ENCODE measurements around the gene KIAA2012.
A peak's percentile ranks its signal among the peaks of the same experiment; 100 is the strongest.
"Not testable (repeated sequence)": the region's sequence is repeated elsewhere in the genome, so short reads cannot be mapped to it uniquely, and the experiment has no call there.

The KIAA2012 gene

DNA sequence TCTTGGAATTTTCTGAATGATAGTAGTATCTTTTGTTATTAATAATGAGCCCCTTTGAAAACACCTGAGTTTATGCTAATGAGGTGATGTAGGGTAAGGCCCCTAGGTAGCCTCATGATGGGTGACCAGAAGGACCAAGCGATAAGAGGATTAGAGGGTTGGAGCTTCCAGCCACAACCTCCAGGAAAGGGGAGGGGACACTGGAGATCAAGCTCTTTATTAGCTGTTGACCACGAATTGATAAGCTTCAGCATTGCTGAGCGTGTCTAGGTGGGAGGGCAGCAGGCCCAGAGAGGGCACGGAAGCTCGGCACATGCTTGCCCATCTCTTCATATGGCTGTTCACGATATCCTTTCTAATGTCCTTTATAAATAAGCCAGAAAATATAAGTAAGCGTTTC is 39.0 kb downstream of the KIAA2012 start:
- no peak for DNase-seq
- intact Hi-C loops (cut with DNase I) = no loop called here

DNA sequence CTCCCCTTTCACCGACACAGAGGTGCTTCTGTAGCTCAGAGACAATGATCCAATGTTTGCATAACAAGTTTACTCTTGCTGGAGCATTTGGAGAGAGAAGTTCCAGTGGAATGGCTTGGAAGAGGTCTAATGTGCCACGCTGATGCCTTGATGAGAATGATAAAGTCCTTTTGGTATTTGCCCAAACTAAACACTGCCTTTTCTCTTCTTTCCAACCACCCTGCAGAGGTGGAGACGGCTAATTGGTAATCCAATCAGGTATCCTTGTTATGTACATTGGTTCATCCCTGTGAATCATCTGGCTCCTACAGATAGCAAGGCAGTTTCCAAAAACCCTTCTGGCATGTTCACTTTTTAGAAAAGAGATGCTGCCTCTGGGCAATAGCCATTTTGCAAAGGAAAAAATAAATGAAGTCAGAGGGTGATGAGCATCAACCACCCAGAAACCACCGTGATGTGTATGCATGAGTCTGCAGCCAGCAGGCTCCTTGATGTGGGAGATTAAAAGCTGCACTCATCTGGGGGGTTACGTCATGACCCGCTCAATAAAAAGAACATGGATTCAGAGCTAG is 40.6 kb downstream of the KIAA2012 start:
- intact Hi-C loops (cut with DNase I) = no loop called here
- no peak for DNase-seq

GRCh38 chr2:202114291-202114690 is 41.2 kb downstream of the KIAA2012 start:
- no peak for DNase-seq
- intact Hi-C loops (cut with DNase I) = no loop called here

GRCh38 chr2:202114795-202115194 is 41.7 kb downstream of the KIAA2012 start:
- intact Hi-C loops (cut with DNase I) = no loop called here
- DNase-seq = no peak

- DNase-seq = no peak
- intact Hi-C loops (cut with DNase I) = no loop called here
Observed at GRCh38 chr2:202115479-202115971, 42.5 kb downstream of the KIAA2012 start.

- intact Hi-C loops (cut with DNase I) = no loop called here
- no peak for DNase-seq
Observed at GRCh38 chr2:202116691-202117090, 43.6 kb downstream of the KIAA2012 start.

GRCh38 chr2:202118168-202118567 is 45.1 kb downstream of the KIAA2012 start:
- no peak for DNase-seq
- intact Hi-C loops (cut with DNase I) = no loop called here

DNA sequence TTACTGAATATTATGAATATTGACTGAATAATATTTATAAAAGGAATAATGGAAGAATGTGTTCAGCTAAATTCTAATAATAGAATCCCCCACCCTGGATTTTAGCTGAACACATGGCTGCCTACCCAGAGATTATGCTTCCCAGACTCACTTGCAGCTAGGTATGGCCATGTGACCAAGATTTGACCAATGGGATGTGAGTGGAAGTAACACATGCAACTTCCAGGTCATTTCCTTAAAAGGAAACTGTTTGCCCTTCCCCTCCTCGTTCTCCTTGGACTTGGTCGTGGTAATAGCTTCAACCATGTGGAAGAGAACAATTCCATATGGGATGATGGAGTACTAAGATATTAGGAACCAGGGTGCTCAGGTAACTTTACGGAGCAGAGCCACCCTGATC is 47.8 kb downstream of the KIAA2012 start:
- no peak for DNase-seq
- intact Hi-C loops (cut with DNase I) = no loop called here

- no peak for DNase-seq
- intact Hi-C loops (cut with DNase I) = no loop called here
Observed at GRCh38 chr2:202121532-202122162, 48.6 kb downstream of the KIAA2012 start.

- DNase-seq = no peak
- intact Hi-C loops (cut with DNase I) = no loop called here
Observed at GRCh38 chr2:202122163-202122540, 49.1 kb downstream of the KIAA2012 start.

GRCh38 chr2:202122980-202123720 is 50.1 kb downstream of the KIAA2012 start:
- intact Hi-C loops (cut with DNase I) = no loop called here
- DNase-seq = peak in 6 of 10 donors; percentile 34 to 87 (median 40)

DNA sequence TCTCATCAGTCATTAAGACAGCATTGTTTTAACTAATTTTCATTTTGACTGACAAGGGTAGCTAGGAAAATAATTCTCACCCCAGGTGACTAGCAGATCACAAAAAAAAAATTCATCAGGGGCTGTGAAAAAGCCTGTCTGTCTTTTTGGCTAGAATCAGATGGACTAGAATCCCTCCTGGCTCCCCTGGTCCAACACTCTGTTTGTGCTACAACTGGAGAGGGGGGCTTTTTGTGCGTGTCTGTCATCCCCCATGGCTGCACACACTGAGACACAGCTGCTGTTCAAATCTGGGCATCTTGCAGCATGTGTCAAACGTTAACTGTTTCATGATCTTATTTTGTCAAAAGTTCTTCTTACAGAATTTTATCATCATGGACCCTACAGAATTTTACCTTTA is 51.2 kb downstream of the KIAA2012 start:
- intact Hi-C loops (cut with DNase I) = no loop called here
- DNase-seq = no peak

GRCh38 chr2:202127687-202128331 is 54.8 kb downstream of the KIAA2012 start:
- intact Hi-C loops (cut with DNase I) = no loop called here
- no peak for DNase-seq

DNA sequence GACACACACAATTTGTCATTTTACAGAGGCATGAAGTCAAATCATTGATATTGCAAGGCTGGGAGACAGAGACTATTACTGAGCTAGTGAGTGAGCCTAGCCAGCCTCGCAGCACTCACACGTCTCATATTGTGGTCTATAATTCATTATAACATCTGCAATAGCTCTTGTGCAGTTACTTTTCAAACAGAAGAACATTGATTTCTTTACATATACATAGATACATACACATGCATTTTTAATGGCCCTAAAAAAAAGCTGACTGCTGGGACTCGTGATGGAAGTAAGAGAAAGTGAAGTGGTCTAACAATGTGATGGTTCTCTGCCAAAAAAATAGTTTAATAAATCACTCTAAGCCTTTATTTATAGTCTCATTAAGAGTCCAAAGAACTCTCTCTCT is 56.8 kb downstream of the KIAA2012 start:
- DNase-seq = no peak
- intact Hi-C loops (cut with DNase I) = no loop called here

GRCh38 chr2:202133200-202133908 is 60.3 kb downstream of the KIAA2012 start:
- intact Hi-C loops (cut with DNase I) = no loop called here
- DNase-seq = no peak

- no peak for DNase-seq
- intact Hi-C loops (cut with DNase I) = no loop called here
Observed at GRCh38 chr2:202133909-202134265, 60.8 kb downstream of the KIAA2012 start.

DNA sequence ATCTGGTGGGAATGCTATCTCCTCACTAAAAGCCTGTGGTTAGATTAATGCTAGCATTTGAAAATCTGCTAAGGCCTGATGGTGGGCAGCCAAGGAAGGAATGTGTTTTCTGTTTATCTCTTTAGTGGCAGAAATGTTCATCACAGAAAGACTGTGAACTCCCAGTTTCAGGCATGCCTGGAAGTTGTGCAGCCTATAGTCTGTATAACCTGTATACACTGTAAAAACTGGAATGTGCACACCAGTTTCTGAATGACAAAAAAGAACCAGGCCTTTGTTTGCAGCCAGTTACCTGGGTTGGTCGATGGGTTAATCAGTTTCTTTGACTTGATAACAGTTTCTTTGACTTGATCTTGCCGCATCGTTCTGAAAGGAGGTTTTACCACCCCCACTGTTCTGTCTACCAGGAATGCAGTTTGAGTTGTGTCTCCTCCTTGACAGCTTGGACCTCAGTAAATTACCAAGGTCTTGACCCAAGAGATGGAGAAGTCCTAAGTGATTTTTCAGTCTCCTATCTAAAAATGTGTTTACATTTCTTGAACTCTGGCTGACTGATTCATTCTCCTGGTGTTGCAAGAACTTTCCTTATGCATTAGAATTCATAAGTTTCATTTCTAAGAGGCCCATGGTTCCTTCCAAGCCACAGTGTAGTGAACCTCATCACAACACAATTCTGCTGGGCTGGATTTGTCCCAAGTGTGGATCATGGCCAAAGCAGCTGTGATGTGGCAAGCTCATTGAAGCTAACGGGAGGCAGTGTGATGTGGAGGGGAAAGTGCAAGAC is 62.2 kb downstream of the KIAA2012 start:
- intact Hi-C loops (cut with DNase I) = no loop called here
- peak in 4 of 10 donors; percentile 37 to 88 (median 48) for DNase-seq

DNA sequence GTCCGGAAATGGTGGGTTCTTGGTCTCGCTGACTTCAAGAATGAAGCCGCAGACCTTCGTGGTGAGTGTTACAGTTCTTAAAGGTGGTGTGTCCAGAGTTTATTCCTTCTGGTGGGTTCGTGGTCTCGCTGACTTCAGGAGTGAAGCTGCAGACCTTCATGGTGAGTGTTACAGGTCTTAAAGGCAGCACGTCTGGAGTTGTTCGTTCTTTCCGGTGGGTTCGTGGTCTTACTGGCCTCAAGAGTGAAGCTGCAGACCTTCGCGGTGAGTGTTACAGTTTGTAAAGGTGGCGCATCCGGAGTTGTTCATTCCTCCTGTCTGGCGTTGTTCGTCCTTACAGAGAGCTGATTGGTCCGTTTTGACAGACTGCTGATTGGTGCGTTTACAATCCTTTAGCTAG is 63.0 kb downstream of the KIAA2012 start:
- DNase-seq; intact Hi-C loops (cut with DNase I): not testable (repeated sequence)

GRCh38 chr2:202136526-202136925 is 63.5 kb downstream of the KIAA2012 start:
- intact Hi-C loops (cut with DNase I) = no loop called here

More at GRCh38 chr2:202136526-202136925, 63.5 kb downstream of the KIAA2012 start:
- DNase-seq = no peak
